ENCODE results near the gene ZER1. TPM values are rescaled to one million over a fixed set of nuclear protein-coding genes. Genes with fewer than 3 reads are reported as not detected.

ZER1 gene
- total RNA-seq, 1 donor = 24.3 TPM

DNA sequence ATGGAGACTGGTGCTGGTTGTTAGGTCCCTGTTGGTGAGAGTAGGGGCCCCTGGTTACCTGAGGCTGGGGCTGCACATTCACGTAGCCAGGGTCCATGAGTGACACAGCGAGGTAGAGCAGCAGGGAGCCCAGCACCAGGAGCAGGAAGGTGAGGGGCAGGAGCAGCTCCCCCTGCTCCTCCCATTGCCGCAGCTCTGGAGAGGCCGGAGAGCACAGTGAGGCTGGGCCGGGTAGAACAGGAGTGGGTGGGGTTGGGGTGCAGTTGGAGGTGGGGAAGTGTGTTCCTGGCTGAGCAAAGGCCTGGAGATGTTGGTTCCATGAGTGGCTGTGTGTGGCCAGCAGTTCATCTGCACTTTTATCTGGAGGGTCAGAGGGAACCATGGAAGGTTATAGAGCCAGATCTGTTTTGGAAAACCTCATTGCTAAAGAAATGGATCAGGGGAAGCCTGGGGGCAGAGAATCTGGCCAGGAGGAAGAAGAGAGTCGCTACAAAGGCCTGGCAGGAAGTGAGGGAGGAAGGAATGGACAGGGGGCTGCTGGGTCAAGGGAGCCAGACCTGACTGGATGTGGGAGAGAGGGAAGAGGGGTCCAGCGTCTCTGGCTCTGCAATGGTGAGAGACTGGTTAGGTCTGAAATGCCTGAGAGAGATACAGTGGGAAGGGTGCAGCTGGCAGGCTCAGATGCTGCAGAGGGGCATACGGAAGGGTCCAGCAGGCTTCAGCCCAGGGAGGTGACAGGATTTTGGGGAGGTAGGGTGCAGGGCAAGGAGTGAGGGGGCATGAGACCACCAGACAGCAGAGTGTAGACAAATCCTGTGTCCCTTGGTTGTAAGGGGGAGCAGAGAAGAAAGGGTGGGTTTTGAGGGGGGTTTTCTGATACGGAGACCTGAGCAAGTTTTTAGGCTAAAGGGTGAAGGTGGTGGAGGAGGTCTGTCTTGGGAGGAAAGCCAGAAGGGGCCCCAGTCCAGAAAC, 49.1 kb downstream of the ZER1 start:
- no peak overlapping the region for H3K4me3 ChIP-seq (ENCODE audit: low read depth, low read length)
- DNase-seq (ENCODE audit: low read depth) = no peak
- no peak for TF ChIP-seq CTCF (IDR thresholded peaks at IDR 0.05; ENCODE audit: insufficient read depth, low read length)

- no peak overlapping the region for H3K4me3 ChIP-seq (ENCODE audit: low read depth, low read length)
- no peak for DNase-seq (ENCODE audit: low read depth)
- no peak for TF ChIP-seq CTCF (IDR thresholded peaks at IDR 0.05; ENCODE audit: insufficient read depth, low read length)
These were observed 50.2 kb downstream of the ZER1 start for GRCh38 chr9:128721487-128722010.

GRCh38 chr9:128720841-128721486, 50.8 kb downstream of the ZER1 start:
- no peak for TF ChIP-seq CTCF (IDR thresholded peaks at IDR 0.05; ENCODE audit: insufficient read depth, low read length)
- DNase-seq (ENCODE audit: low read depth) = no peak
- no peak overlapping the region for H3K4me3 ChIP-seq (ENCODE audit: low read depth, low read length)

- no peak overlapping the region for H3K4me3 ChIP-seq (ENCODE audit: low read depth, low read length)
- no peak for TF ChIP-seq CTCF (IDR thresholded peaks at IDR 0.05; ENCODE audit: insufficient read depth, low read length)
- DNase-seq (ENCODE audit: low read depth) = no peak
These were observed 51.7 kb downstream of the ZER1 start for GRCh38 chr9:128719919-128720605.

DNA sequence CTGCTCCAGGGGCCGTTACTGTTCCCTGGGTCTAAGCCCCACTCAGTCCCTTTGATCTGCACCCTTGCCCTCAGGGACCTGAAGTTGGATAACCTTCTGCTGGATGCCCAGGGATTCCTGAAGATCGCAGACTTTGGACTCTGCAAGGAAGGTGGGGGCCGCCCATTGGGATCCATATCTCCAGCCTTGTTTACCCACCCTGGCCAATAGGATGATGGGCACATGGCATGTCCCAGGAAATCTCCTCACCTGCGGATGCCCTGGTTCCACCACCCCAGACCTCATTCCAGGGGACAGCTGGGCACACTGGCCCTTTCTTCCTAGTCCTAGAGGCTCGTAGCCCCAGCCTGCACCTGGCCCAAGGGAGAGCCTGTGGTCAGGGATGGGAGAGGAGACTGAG, 53.3 kb downstream of the ZER1 start:
- TF ChIP-seq CTCF (IDR thresholded peaks at IDR 0.05; ENCODE audit: insufficient read depth, low read length) = no peak
- DNase-seq (ENCODE audit: low read depth) = no peak
- no peak overlapping the region for H3K4me3 ChIP-seq (ENCODE audit: low read depth, low read length)

GRCh38 chr9:128718047-128718446, 53.7 kb downstream of the ZER1 start:
- H3K4me3 ChIP-seq (ENCODE audit: low read depth, low read length) = no peak overlapping the region
- no peak for TF ChIP-seq CTCF (IDR thresholded peaks at IDR 0.05; ENCODE audit: insufficient read depth, low read length)
- no peak for DNase-seq (ENCODE audit: low read depth)
